Lower leg skin (tissue), 4 donors: Measurements from ENCODE around the gene CDH13. TPM values are rescaled to one million over a fixed set of nuclear protein-coding genes. Genes with fewer than 3 reads are reported as not detected.

Source experiments
- DNase-seq, 2 donors: peaks; one replicate each; pipeline ENCODE4 v3.0.0-alpha.2; 2019; ENCODE audit warnings: low spot score in 2 of 2
- H3K4me3 ChIP-seq: fragments of 200-600 bp; sonication (generic); 2 replicates; pipeline ENCODE4 v1.5.1; 2017; ENCODE audit warnings: mild to moderate bottlenecking, low read depth; ENCODE audit not compliant: poor library complexity, severe bottlenecking
- POLR2A ChIP-seq, 2 donors: fragments of 450-650 bp; IDR thresholded peaks; one replicate each; pipeline ENCODE4 v1.6.1; 2016 to 2017; ENCODE audit warnings: antibody characterized with exemption in 2 of 2, mild to moderate bottlenecking in 1 of 2, moderate library complexity in 1 of 2
- WGBS, 2 donors: methylation state at CpG; one replicate each; pipeline ENCODE4 v1.1.5; 2018; 5-methylcytosine and 5-hydroxymethylcytosine counted together
- intact Hi-C: fragments of 100-400 bp; cut with DNase I; formaldehyde crosslinking; loops from one replicate; pipeline ENCODE4 v1.15.0; 2023; ENCODE audit warnings: low total_unique reads
- total RNA-seq, 4 donors: library from RNA; depleted of rRNA; stranded (reverse); fragments of >200 nt; gene quantifications; one replicate each; pipeline ENCODE4 v1.1.0, GENCODE V29; 2016
- TF ChIP-seq, protein P1 (sequence below), 3 donors: fragments of 450-650 bp; IDR thresholded peaks; one replicate each; pipeline ENCODE4 v1.5.1; 2016; ENCODE audit warnings: antibody characterized with exemption in 3 of 3, mild to moderate bottlenecking in 3 of 3, moderate library complexity in 2 of 3

CDH13 gene
- total RNA-seq, 4 donors from 2014 or later: 102 to 246 (median 155) TPM

DNA sequence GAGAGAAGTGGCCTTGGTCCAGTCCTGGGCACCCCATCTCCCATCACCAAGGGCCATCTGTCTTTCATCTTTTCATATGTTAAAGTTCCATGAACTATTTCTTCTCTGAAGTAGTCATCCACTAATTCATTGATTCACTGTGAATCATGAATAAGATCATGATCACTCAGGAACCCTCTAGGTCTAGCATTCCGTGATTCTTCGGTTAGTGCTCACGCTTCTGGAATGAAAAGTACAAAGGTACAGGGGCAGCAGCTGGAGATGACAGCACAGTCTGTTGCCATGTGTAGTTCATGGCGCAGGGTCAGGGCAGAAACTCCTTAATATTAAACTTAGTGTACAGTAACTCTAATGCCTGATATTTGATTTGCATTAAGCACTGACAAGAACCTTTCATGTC is 127.1 kb downstream of the CDH13 start:
- 92 to 96% methylated on average over 4 of the region's 4 CpGs for WGBS, 2 donors
- DNase-seq: no peak
- TF ChIP-seq, protein P1, sequence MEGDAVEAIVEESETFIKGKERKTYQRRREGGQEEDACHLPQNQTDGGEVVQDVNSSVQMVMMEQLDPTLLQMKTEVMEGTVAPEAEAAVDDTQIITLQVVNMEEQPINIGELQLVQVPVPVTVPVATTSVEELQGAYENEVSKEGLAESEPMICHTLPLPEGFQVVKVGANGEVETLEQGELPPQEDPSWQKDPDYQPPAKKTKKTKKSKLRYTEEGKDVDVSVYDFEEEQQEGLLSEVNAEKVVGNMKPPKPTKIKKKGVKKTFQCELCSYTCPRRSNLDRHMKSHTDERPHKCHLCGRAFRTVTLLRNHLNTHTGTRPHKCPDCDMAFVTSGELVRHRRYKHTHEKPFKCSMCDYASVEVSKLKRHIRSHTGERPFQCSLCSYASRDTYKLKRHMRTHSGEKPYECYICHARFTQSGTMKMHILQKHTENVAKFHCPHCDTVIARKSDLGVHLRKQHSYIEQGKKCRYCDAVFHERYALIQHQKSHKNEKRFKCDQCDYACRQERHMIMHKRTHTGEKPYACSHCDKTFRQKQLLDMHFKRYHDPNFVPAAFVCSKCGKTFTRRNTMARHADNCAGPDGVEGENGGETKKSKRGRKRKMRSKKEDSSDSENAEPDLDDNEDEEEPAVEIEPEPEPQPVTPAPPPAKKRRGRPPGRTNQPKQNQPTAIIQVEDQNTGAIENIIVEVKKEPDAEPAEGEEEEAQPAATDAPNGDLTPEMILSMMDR (IDR thresholded peaks at IDR 0.05): no peak
- no peak for TF ChIP-seq POLR2A (IDR thresholded peaks at IDR 0.05)

DNA sequence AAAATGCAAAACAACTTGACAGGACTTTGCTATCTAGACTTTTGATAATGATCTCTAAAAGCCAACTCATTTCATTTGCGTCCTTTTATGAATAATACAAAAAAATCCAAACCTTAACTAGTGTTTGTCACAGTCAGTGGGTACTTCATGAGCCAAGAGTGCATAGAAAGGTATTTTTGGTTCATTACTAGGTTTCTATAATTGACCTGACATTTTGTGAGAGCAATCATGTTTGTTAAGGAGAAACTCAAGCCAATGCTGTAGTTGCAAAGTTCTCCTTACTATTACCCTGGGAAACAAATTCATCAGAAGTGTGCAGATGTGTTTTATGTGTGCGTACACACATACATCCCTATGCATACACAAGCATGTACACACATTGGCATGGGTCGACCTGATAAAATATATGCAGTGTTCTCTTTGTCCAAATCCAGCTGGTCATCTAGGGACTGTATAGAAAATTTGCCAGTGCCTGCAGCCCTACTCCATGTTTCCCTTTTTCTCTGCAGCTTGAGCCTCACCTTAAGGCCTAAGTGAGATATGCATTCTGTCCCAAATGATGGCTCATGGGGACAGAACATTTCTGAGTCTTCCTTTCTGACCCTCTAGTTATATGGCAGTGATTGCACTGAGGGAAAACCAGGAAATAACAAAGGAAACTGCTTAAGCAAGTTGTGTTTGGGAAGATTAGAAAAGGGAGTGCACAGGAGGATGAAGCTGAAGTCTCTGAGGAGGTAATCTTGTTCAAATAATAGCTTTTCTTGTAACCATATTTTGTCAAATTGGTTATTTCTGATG is 128.1 kb downstream of the CDH13 start:
- intact Hi-C loops: no loop called here
- DNase-seq: no peak
- WGBS, 2 donors: 90 to 92% methylated on average over 3 of the region's 3 CpGs
- TF ChIP-seq, protein P1 (IDR thresholded peaks at IDR 0.05): no peak
- TF ChIP-seq POLR2A (IDR thresholded peaks at IDR 0.05): no peak
- no peak overlapping the region for H3K4me3 ChIP-seq

More for the DNA sequence above, 127.1 kb downstream of the CDH13 start:
- intact Hi-C loops: no loop called here
- no peak overlapping the region for H3K4me3 ChIP-seq

DNA sequence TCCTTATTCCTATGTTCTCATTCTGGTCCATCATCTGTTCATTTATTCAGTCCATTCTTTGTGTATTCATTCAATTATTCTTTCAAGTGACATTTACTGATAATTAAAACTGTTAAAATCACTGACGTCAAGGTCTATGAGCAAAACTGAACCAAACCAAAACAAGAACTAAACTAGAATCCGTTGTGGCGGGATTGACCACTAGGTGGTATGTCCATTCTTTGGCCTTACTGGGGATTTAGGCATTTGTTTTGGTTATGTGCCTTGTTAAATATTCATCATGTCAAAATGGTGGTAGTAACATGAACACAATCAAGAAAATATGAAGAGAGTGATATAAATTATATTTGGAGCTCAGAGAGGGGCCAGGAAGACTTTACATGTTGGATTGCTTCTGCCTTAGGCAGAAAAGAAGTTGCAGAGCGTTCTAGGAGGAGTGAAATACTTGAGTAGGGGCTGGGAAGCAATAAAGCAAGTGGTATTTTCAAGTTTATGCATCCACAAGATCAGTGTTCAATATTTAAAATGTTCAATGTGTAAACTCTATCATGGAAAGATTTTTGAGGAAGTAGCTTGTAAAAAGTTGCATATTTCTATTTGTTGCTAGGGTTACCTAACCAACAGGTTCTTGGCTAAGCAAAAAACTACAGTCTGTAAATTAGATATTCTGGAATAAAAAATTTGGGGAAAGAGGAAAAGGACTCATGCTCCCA is 129.0 kb downstream of the CDH13 start:
- intact Hi-C loops: no loop called here
- WGBS, 2 donors: 85 to 91% methylated on average over 4 of the region's 4 CpGs
- TF ChIP-seq, protein P1 (IDR thresholded peaks at IDR 0.05): no peak
- TF ChIP-seq POLR2A (IDR thresholded peaks at IDR 0.05): no peak
- H3K4me3 ChIP-seq: no peak overlapping the region
- DNase-seq: no peak

DNA sequence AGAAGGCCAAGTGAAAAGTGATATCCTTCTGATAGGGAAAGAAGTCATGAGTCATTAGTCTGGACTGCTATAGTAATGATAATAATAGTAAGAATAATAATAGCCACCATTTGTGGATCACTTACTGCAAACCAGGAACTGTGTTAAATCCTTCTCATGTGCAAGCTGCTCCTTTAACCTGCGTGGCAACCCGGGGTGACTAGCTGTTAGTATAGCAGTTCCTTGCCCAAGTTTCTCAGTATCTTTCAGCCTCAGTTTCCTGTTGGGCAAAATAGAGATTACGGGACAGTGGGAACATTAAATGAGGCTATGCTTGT is 129.5 kb downstream of the CDH13 start:
- intact Hi-C loops: no loop called here
- TF ChIP-seq POLR2A (IDR thresholded peaks at IDR 0.05): no peak
- TF ChIP-seq, protein P1 (IDR thresholded peaks at IDR 0.05): no peak
- H3K4me3 ChIP-seq: no peak overlapping the region
- no peak for DNase-seq
- WGBS, 2 donors: 61 to 80% methylated on average over 3 of the region's 3 CpGs

DNA sequence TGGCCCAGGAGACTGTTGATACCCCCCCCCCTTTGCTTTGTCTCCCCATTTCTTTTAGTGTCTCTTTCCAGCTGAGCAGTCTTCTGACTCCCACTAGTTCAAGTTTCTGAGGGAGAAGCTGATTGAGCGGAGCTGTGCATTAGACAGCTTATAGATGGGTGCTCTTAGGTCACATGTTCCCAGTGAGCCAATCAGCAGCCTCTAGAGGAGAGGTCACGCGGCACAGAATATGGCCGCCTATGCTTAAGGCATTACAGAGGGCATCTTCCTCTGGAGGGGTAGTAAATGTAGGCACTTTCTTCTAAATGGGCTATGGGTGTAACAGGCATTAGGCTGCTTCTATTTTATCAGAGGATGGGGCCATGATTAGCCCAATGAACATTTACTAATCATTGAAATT is 131.6 kb downstream of the CDH13 start:
- no peak for DNase-seq
- 99 to 100% methylated on average over 4 of the region's 4 CpGs for WGBS, 2 donors
- no peak overlapping the region for H3K4me3 ChIP-seq
- TF ChIP-seq POLR2A (IDR thresholded peaks at IDR 0.05): no peak
- TF ChIP-seq, protein P1 (IDR thresholded peaks at IDR 0.05): no peak
- intact Hi-C loops: no loop called here
